ENCODE results near the gene EPS15. TPM values are rescaled to one million over a fixed set of nuclear protein-coding genes. Genes with fewer than 3 reads are reported as not detected.
A peak's percentile ranks its signal among the peaks of the same experiment; 100 is the strongest.

The EPS15 gene
- total and polyA plus RNA-seq, 9 of the 15 experiments (the other 6 are each of a cell fraction or from before 2014, with no cell fraction given) = 23.1 to 69.0 (median 41.7) TPM

- TF ChIP-seq, protein P1, sequence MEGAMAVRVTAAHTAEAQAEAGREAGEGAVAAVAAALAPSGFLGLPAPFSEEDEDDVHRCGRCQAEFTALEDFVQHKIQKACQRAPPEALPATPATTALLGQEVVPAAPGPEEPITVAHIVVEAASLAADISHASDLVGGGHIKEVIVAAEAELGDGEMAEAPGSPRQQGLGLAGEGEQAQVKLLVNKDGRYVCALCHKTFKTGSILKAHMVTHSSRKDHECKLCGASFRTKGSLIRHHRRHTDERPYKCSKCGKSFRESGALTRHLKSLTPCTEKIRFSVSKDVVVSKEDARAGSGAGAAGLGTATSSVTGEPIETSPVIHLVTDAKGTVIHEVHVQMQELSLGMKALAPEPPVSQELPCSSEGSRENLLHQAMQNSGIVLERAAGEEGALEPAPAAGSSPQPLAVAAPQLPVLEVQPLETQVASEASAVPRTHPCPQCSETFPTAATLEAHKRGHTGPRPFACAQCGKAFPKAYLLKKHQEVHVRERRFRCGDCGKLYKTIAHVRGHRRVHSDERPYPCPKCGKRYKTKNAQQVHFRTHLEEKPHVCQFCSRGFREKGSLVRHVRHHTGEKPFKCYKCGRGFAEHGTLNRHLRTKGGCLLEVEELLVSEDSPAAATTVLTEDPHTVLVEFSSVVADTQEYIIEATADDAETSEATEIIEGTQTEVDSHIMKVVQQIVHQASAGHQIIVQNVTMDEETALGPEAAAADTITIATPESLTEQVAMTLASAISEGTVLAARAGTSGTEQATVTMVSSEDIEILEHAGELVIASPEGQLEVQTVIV (CRISPR knock-in tag; IDR thresholded peaks at IDR 0.05; ENCODE audit: borderline replicate concordance) = no peak
- TF ChIP-seq HCFC1 (IDR thresholded peaks at IDR 0.05; ENCODE audit: low read depth, low read length) = no peak
- TF ChIP-seq, protein P2, sequence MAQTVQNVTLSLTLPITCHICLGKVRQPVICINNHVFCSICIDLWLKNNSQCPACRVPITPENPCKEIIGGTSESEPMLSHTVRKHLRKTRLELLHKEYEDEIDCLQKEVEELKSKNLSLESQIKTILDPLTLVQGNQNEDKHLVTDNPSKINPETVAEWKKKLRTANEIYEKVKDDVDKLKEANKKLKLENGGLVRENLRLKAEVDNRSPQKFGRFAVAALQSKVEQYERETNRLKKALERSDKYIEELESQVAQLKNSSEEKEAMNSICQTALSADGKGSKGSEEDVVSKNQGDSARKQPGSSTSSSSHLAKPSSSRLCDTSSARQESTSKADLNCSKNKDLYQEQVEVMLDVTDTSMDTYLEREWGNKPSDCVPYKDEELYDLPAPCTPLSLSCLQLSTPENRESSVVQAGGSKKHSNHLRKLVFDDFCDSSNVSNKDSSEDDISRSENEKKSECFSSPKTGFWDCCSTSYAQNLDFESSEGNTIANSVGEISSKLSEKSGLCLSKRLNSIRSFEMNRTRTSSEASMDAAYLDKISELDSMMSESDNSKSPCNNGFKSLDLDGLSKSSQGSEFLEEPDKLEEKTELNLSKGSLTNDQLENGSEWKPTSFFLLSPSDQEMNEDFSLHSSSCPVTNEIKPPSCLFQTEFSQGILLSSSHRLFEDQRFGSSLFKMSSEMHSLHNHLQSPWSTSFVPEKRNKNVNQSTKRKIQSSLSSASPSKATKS (CRISPR knock-in tag; IDR thresholded peaks at IDR 0.05) = no peak
- TF ChIP-seq SIX5 (IDR thresholded peaks at IDR 0.05; ENCODE audit: borderline replicate concordance in 1 of 2, insufficient read depth in 1 of 2, low read depth in 1 of 2, low read length in 2 of 2) = no peak
- no peak for TF ChIP-seq FOXA1 (IDR thresholded peaks at IDR 0.05; ENCODE audit: borderline replicate concordance)
- TF ChIP-seq BRD4 (IDR thresholded peaks at IDR 0.05) = no peak
- no peak for TF ChIP-seq COPS2 (conservative IDR thresholded peaks at IDR 0.05)
- peak; percentile 70; the same call in 1 of the 2 replicates for TF ChIP-seq MAFK (IDR thresholded peaks at IDR 0.05; ENCODE audit: low read length)
- no peak for TF ChIP-seq SRF (CRISPR knock-in tag; IDR thresholded peaks at IDR 0.05)
- no peak for TF ChIP-seq CREB1 (IDR thresholded peaks at IDR 0.05)
- no peak for TF ChIP-seq CREB1 (CRISPR knock-in tag; IDR thresholded peaks at IDR 0.05)
- TF ChIP-seq, protein P3, sequence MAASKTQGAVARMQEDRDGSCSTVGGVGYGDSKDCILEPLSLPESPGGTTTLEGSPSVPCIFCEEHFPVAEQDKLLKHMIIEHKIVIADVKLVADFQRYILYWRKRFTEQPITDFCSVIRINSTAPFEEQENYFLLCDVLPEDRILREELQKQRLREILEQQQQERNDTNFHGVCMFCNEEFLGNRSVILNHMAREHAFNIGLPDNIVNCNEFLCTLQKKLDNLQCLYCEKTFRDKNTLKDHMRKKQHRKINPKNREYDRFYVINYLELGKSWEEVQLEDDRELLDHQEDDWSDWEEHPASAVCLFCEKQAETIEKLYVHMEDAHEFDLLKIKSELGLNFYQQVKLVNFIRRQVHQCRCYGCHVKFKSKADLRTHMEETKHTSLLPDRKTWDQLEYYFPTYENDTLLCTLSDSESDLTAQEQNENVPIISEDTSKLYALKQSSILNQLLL (CRISPR knock-in tag; IDR thresholded peaks at IDR 0.05; ENCODE audit: borderline replicate concordance) = no peak
- TF ChIP-seq TAF1 (IDR thresholded peaks at IDR 0.05; ENCODE audit: control insufficient read depth, extremely low read depth, insufficient read depth, low read length, severe bottlenecking) = no peak
- no peak for TF ChIP-seq HNRNPLL (IDR thresholded peaks at IDR 0.05; ENCODE audit: low read depth, low read length, poor library complexity, severe bottlenecking)
- TF ChIP-seq XRCC5 (IDR thresholded peaks at IDR 0.05; ENCODE audit: low read depth, low read length) = no peak
- TF ChIP-seq, protein P4, sequence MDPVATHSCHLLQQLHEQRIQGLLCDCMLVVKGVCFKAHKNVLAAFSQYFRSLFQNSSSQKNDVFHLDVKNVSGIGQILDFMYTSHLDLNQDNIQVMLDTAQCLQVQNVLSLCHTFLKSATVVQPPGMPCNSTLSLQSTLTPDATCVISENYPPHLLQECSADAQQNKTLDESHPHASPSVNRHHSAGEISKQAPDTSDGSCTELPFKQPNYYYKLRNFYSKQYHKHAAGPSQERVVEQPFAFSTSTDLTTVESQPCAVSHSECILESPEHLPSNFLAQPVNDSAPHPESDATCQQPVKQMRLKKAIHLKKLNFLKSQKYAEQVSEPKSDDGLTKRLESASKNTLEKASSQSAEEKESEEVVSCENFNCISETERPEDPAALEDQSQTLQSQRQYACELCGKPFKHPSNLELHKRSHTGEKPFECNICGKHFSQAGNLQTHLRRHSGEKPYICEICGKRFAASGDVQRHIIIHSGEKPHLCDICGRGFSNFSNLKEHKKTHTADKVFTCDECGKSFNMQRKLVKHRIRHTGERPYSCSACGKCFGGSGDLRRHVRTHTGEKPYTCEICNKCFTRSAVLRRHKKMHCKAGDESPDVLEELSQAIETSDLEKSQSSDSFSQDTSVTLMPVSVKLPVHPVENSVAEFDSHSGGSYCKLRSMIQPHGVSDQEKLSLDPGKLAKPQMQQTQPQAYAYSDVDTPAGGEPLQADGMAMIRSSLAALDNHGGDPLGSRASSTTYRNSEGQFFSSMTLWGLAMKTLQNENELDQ (CRISPR knock-in tag; IDR thresholded peaks at IDR 0.05; ENCODE audit: borderline replicate concordance) = no peak
- TF ChIP-seq HMG20A (CRISPR knock-in tag; conservative IDR thresholded peaks at IDR 0.05) = no peak
- TF ChIP-seq E2F3 (CRISPR knock-in tag; IDR thresholded peaks at IDR 0.05) = no peak
- peak; percentile 66 for TF ChIP-seq LEF1 (IDR thresholded peaks at IDR 0.05)
- TF ChIP-seq ZKSCAN8 (CRISPR knock-in tag; IDR thresholded peaks at IDR 0.05) = no peak
- TF ChIP-seq TRIM28 (IDR thresholded peaks at IDR 0.05) = no peak
- TF ChIP-seq ETS2 (tag; IDR thresholded peaks at IDR 0.05; ENCODE audit: borderline replicate concordance, poor library complexity, severe bottlenecking) = no peak
Measured at GRCh38 chr1:51487628-51488027, 31.4 kb downstream of the EPS15 start (continued).

All from K562 (cell line).